ENCODE measurements around the gene RBCK1.

The RBCK1 gene

DNA sequence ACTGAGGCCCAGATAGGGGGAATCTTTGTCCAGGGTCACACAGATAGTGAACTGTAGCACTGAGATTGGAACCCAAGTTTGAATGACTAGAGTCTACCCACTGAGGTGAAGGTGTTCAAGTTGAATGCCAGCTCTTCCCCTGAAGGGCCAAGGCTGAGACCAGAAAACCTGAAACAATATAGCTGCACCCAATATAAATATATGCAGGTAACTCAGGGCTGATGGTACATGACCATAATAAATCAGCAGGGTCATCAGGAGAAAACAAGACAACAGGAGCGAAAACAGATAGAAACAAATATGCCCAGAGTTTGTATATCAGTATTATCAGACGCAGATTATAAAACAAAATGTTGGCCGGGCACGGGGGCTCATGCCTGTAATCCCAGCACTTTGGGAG, 4.0 kb upstream of the RBCK1 start:
- peaks cover 10% of the 10 kb centered on the region for H3F3A ChIP-seq (ENCODE audit: insufficient read depth, low read length)

DNA sequence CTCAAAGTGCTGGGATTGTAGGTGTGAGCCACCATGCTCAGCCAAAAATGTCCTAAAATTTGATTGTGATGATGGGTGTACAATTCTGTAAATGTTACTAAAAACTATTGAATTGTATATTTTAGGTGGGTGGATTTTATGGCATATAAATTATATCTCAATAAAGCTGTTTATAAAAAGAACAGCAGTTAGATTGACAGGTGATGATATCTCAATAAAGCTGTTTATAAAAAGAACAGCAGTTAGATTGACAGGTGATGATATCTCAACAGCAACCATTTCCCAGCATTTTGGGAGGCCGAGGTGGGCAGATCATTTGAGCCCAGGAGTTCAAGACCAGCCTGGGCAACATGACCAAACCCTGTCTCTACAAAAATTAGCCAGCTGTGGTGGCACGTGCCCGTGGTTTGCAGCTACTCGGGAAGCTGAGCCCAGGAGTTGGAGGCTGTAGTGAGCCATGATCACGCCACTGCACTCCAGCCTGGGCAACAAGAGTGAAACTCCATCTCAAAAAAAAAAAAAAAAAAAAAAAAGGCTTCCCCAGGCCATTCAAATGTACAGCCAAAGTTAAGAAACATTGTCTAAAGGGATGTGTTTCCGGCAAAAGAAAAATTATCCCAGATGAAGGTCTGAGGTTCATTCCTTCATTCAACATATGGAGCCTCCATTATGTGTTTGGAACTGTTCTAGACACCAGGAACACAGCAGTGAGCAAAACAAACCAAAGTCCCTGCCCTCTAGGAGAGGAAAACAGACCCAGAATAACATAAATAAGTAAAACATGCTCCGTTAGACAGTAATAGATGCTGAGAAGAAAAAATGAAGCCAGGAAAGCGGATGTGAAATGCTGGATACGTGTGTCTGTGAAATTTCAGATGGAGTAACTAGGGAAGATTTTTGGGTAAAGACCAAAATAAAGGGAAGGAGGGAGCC, 1.6 kb upstream of the RBCK1 start:
- Histone ChIP-seq H3K9me2 (replicated peaks; ENCODE audit: insufficient read depth, low read length) (no peaks in the 10 kb centered on the region), H2AFZ (ENCODE audit: low read length) (peak overlapping the region; percentile 71), H3F3A (ENCODE audit: insufficient read depth, low read length) (peaks cover 10% of the 10 kb centered on the region), H4K20me1 (ENCODE audit: insufficient read depth, low read length) (no peaks in the 10 kb centered on the region), H3K27me3 (replicated peaks; ENCODE audit: insufficient read depth, low read length) (no peaks in the 10 kb centered on the region), H3K9ac (ENCODE audit: low read length) (peak overlapping the region; percentile 41; the same call in 1 of the 2 replicates), H3K4me2 (ENCODE audit: low read depth, low read length) (peak overlapping the region; percentile 67), H3K79me2 (ENCODE audit: low read length) (peaks cover 29% of the 10 kb centered on the region), H3K36me3 (replicated peaks; ENCODE audit: insufficient read depth, low read length) (0 out of 2 replicates have a peak, but pooled peaks cover 4% of the 10 kb centered on the region), H3K9me3 (replicated peaks; ENCODE audit: insufficient read depth, low read length) (no peaks in the 10 kb centered on the region), H3K4me1 (ENCODE audit: low read length) (peaks cover 18% of the 10 kb centered on the region), H3K4me3 (ENCODE audit: low read length) (peak overlapping the region; percentile 56), H3K27ac (ENCODE audit: low read length) (peak overlapping the region; percentile 50; the same call in 1 of the 2 replicates)
- no peak for DNase-seq
- TF ChIP-seq EZH2phosphoT487 (IDR thresholded peaks at IDR 0.05; ENCODE audit: low read length) (no peak), EZH2 (optimal IDR thresholded peaks at IDR 0.05; ENCODE audit: low read depth, low read length) (no peak)
- TF ChIP-seq, protein P1, sequence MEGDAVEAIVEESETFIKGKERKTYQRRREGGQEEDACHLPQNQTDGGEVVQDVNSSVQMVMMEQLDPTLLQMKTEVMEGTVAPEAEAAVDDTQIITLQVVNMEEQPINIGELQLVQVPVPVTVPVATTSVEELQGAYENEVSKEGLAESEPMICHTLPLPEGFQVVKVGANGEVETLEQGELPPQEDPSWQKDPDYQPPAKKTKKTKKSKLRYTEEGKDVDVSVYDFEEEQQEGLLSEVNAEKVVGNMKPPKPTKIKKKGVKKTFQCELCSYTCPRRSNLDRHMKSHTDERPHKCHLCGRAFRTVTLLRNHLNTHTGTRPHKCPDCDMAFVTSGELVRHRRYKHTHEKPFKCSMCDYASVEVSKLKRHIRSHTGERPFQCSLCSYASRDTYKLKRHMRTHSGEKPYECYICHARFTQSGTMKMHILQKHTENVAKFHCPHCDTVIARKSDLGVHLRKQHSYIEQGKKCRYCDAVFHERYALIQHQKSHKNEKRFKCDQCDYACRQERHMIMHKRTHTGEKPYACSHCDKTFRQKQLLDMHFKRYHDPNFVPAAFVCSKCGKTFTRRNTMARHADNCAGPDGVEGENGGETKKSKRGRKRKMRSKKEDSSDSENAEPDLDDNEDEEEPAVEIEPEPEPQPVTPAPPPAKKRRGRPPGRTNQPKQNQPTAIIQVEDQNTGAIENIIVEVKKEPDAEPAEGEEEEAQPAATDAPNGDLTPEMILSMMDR (IDR thresholded peaks at IDR 0.05; ENCODE audit: low read length): no peak

More for the DNA sequence above, 4.0 kb upstream of the RBCK1 start:
- peaks cover 18% of the 10 kb centered on the region for H3K4me1 ChIP-seq (ENCODE audit: low read length)
- H3K36me3 ChIP-seq (replicated peaks; ENCODE audit: insufficient read depth, low read length): no peaks in the 10 kb centered on the region
- no peak for DNase-seq
- no peak overlapping the region for H3K27ac ChIP-seq (ENCODE audit: low read length)
- no peaks in the 10 kb centered on the region for H4K20me1 ChIP-seq (ENCODE audit: insufficient read depth, low read length)
- no peak overlapping the region for H3K4me3 ChIP-seq (ENCODE audit: low read length)
- no peaks in the 10 kb centered on the region for H3K9me2 ChIP-seq (replicated peaks; ENCODE audit: insufficient read depth, low read length)
- no peak overlapping the region for H3K9ac ChIP-seq (ENCODE audit: low read length)
- TF ChIP-seq EZH2phosphoT487 (IDR thresholded peaks at IDR 0.05; ENCODE audit: low read length) (no peak), EZH2 (optimal IDR thresholded peaks at IDR 0.05; ENCODE audit: low read depth, low read length) (no peak)
- TF ChIP-seq, protein P1 (IDR thresholded peaks at IDR 0.05; ENCODE audit: low read length): no peak
- no peak overlapping the region for H2AFZ ChIP-seq (ENCODE audit: low read length)
- H3K27me3 ChIP-seq (replicated peaks; ENCODE audit: insufficient read depth, low read length): no peaks in the 10 kb centered on the region
- H3K4me2 ChIP-seq (ENCODE audit: low read depth, low read length): no peak overlapping the region
- H3K79me2 ChIP-seq (ENCODE audit: low read length): peaks cover 10% of the 10 kb centered on the region
- no peaks in the 10 kb centered on the region for H3K9me3 ChIP-seq (replicated peaks; ENCODE audit: insufficient read depth, low read length)

DNA sequence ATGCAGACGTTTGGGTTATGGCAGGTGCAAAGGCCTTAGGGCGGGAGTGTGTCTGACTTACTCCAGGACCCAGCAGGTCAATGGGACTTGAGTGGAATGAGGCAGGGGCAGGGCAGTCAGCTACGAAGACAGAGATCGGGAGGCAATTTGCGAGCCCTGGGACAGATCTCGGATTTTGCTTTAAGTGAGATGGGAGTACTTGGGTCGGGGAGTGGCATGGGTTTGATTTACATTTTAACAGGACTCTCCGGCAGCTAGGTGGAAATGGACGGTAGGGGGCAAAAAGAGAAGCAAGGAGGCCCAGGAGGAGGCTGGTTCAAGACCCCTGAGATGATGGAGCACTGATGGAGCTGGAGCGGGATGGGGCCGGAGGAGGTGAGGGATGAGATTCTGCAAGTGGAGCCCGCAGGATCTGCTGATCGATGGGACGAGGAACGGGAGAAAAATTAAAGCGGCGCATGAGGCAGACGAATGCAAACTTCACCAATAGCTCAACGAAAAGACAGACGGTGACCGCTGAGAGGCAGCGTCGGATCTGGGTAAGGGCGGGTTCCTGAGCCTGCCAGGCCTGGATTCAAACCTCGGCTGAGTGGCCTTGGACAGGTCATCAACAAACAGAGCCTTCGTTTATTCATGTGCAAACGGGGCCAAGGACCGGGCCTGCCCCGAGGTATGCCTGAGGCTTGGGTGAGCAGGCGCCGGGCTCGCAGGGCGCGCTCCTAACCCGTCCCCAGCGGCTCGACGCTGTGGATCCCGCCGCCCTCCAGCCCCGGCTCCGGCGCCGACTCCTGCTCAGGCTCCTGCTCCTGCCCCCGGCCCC, 756 bp upstream of the RBCK1 start:
- TF ChIP-seq EZH2 (optimal IDR thresholded peaks at IDR 0.05; ENCODE audit: low read depth, low read length): no peak
- TF ChIP-seq EZH2phosphoT487 (IDR thresholded peaks at IDR 0.05; ENCODE audit: low read length): no peak
- TF ChIP-seq, protein P1 (IDR thresholded peaks at IDR 0.05; ENCODE audit: low read length): peak; percentile 60
- Histone ChIP-seq H2AFZ (ENCODE audit: low read length) (peak overlapping the region; percentile 71), H4K20me1 (ENCODE audit: insufficient read depth, low read length) (no peaks in the 10 kb centered on the region), H3F3A (ENCODE audit: insufficient read depth, low read length) (peaks cover 10% of the 10 kb centered on the region), H3K27ac (ENCODE audit: low read length) (peak overlapping the region; percentile 50; the same call in 1 of the 2 replicates), H3K4me1 (ENCODE audit: low read length) (peaks cover 12% of the 10 kb centered on the region), H3K4me3 (ENCODE audit: low read length) (peak overlapping the region; percentile 56), H3K9ac (ENCODE audit: low read length) (peak overlapping the region; percentile 41; the same call in 1 of the 2 replicates), H3K27me3 (replicated peaks; ENCODE audit: insufficient read depth, low read length) (no peaks in the 10 kb centered on the region), H3K79me2 (ENCODE audit: low read length) (peaks cover 35% of the 10 kb centered on the region), H3K9me3 (replicated peaks; ENCODE audit: insufficient read depth, low read length) (no peaks in the 10 kb centered on the region), H3K9me2 (replicated peaks; ENCODE audit: insufficient read depth, low read length) (no peaks in the 10 kb centered on the region), H3K36me3 (replicated peaks; ENCODE audit: insufficient read depth, low read length) (0 out of 2 replicates have a peak, but pooled peaks cover 4% of the 10 kb centered on the region), H3K4me2 (ENCODE audit: low read depth, low read length) (peak overlapping the region; percentile 67)
- peak; percentile 71 for DNase-seq
